Activated CD4-positive, alpha-beta T cell treated with anti-CD3 and anti-CD28 coated beads, Interleukin-2, amount 50 U/mL, for 4 hours (primary cell): ENCODE data around the gene SOS1.
"Not testable (repeated sequence)": the region's sequence is repeated elsewhere in the genome, so short reads cannot be mapped to it uniquely, and the experiment has no call there.

ENCODE experiments used
- DNase-seq, 2 experiments: peaks; one replicate each; pipeline ENCODE4 v3.0.0-alpha.2; 2020

The SOS1 gene

GRCh38 chr2:38959938-38960608 lies 160.8 kb downstream of the SOS1 start:
- peak; percentile 51 to 63 for DNase-seq

GRCh38 chr2:38959466-38959865 lies 161.4 kb downstream of the SOS1 start:
- DNase-seq: no peak

GRCh38 chr2:38957972-38958371 lies 162.9 kb downstream of the SOS1 start:
- DNase-seq: no peak

DNA sequence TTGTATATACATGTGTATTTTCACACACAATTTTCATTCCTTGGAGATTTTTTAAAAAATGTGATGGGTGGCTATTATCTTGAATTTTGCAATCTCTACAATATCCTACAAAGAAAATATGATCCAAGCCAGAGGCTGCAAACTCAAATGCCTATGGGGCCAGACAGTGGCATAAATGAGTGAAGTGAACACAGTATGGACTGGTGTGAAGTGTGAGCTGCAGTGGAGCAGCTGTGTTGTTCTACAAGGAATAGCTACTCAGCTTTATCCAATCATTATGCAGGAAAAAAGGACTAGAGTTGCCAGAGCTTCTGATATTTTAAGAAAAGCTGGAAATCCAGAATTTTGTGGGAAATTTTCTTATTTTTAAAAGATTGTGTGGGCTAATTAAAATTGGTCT lies 169.1 kb downstream of the SOS1 start:
- DNase-seq: no peak

DNA sequence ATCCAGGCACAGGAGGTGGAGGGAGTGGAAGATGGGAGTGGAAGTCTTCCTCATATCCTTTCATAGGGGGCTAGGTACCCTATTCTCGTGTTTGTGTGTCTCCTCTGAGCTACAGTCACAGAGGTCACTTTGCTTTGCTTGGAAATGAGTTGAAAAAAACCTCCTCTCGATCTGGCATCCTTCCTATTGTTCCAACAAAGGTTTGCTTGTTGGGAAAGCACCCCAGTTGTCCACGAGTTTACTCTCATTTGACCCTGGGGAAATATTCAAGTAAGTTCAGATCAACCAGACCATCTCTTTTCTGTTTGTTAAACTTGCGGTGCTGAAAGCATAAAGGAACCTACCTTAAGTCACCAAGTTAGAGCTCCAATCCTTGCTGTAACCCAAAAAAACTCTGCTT lies 171.9 kb downstream of the SOS1 start:
- DNase-seq: no peak

GRCh38 chr2:38948387-38948882 lies 172.4 kb downstream of the SOS1 start:
- no peak for DNase-seq

DNA sequence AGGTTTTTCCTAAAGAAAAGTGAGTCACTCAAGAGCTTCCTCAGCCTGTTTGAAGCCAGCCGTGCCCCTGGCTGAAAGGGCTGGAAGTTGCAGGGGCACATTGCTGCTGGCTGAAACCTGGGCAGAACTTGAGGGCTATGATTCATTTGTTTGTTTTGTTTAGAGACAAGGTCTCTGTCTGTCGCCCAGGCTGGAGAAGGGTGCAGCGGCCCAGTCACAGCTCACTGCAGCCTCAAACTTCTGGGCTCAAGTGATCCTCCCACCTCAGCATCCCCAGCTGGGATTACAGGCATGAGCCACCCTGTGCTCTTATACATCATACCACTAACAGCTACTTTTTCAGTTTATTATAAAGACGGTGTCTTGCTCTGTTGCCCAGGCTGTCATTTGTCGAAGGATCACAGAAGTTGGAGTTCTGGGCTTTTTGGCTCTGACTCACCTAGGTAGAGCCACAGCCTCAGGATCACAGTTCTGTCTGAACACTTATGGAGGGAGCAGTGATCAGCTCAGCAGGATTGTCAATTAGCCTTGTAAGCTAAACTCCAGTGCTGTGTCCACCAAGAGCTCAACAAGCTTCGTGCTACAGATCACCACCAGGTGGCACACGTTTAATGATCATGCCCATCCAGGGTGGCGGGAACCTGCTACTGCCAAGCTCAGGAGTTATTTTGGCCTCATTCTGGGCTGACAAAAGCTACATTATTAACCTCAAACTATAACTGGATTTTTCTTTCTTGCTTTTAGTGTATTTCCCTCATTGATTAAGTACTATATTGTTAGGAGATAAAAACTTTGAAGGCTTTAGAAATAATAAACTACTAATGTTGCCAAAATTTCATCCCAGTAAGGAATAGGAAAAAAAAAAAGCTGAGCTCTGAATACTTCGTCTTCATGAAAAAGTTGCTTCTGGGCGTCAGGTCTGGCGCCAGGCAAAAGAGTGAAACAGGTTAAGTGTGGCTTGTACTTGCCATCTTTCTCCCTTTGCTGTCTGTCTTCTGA lies 173.3 kb downstream of the SOS1 start:
- peak; percentile 53 to 59 for DNase-seq

DNA sequence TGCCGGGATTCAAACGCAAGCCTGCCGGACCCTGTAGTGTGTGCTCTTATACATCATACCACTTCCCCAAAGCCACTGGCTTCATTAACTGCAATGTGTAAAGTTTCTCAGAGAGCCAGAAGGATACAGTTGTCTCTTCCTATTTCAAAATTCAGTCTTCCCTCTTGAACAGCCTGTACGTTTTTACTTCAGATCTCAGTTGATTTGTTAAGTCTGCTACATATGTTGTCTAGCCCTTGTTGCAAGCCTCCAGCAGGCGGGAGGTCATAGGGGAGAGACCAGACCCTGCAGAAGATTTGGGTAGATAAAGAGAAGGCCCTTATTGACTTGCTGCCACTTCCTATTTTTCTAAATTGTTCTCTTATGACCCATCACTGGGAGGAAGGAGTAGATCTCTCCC lies 174.9 kb downstream of the SOS1 start:
- DNase-seq: no peak

DNA sequence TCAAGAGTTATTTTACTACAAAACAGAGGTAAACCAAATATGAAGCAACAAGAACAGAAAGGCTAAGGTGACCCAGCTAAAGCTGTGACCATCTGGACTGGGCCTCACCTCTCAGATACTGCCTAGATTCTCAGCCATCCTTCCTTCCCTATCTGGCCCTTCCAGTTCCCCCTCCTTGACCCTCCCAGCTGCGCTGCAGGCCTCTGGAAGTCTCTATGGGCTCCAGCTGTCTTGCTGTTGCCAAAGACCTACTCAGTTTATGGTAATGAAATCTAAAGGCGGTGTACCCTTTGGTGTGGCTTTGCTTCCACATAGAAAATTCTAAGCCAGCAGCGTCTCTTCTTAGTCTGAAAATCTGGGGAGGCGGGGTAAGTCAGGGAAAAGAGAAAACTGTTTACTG lies 175.5 kb downstream of the SOS1 start:
- no peak for DNase-seq

DNA sequence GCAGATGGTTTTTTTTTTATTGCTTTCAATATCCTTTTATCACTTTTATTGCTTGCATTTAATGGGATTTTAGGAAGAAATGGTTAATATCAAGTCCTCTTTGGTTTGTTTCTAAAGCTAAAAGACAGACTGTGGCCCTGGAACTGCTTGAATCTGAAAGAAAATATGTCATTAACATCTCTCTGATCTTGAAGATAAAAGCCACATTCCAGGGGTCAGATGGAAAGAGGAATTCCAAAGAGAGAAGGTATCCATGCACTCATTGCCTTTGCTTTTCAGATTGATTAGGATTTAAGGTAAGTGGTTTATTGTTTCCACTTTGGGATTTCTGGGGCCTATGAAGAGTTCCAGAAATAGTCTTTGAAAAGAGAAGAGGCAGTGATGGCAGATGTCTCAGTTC lies 177.1 kb downstream of the SOS1 start:
- DNase-seq: no peak

- no peak for DNase-seq
Measured at GRCh38 chr2:38940746-38941145, 180.1 kb downstream of the SOS1 start.

DNA sequence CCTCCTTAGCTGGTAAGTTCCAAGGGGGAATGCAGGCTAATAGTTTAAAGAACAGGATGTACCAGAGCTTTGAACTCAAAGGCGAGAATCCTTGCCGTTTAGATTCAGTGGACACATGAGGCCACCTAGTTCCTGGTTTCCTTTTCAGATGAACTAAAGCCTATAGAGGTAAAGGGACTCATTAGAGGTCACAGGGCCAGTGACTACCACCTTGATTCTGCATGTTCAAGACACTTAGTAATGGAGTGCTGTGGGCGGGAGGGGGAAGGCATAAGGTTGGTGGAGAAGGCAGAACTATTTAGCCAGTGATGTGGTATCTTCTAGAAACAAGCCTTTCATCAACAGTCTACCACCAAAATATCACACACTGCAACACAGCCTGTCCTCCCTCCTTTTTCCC lies 183.3 kb downstream of the SOS1 start:
- no peak for DNase-seq

GRCh38 chr2:38936516-38936915 lies 184.3 kb downstream of the SOS1 start:
- not testable (repeated sequence) for DNase-seq

GRCh38 chr2:38935568-38936172 lies 185.2 kb downstream of the SOS1 start:
- no peak for DNase-seq

DNA sequence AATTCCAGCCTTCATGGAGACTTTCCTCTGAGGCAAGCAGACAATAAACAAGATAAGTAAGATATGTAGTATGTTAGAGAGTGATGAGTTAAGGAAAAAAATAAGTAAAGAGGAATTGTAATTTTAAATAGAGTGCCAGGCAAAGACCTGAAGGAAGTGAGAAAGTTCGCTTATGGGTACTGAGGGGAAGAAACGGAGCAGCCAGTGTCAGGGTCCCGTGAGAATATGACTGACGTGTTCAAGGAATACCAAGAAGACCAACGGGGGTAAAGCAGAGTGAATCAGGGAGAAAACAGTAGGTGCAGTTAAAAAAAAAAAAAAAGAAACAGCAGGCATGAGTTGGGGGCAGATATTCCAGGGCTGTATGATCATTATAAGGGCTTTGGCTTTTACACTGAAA lies 186.1 kb downstream of the SOS1 start:
- no peak for DNase-seq

- no peak for DNase-seq
Measured at GRCh38 chr2:38933653-38934052, 187.2 kb downstream of the SOS1 start.

DNA sequence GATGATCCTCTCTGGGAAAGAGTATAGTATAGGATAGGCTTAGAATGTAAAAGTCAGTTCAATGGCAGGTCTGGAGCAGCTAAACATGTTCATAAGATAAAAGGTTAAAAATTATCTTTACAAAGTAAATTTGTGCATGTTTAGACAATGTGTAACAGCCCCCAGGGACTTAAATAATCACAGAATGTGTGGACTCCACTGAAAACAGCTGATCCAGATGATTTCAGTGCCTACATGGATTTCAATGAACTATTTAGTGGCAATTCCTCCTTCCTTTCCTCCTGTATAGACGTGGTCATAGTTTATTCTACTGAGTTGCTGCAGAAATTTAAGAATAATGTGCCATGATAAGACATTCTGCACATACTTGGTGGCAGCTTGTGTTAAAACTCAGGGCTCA lies 188.3 kb downstream of the SOS1 start:
- DNase-seq: no peak
